Heart left ventricle (tissue), 16 donors: ENCODE measurements around the gene STT3B. TPM values are rescaled to one million over a fixed set of nuclear protein-coding genes. Genes with fewer than 3 reads are reported as not detected.
A peak's percentile ranks its signal among the peaks of the same experiment; 100 is the strongest.

Experiments used
- ATAC-seq, 4 donors: fragments of 200-7000 bp; cut with Tn5 transposase; one replicate each; pipeline ENCODE4 v1.9.1; 2020 to 2022; ENCODE audit warnings: moderate library complexity in 4 of 4, mild to moderate bottlenecking in 3 of 4, moderate number of reproducible peaks in 1 of 4
- DNase-seq, 5 donors: peaks; one replicate each; pipeline ENCODE4 v3.0.0-alpha.2; 2020
- H3K27ac ChIP-seq, 12 donors: fragments of 200-600 bp; sonication (generic) in 4 of 12; one replicate each; pipeline versions ENCODE4 v1.5.0 to v1.8.0; 2016 to 2022; ENCODE audit warnings: mild to moderate bottlenecking in 2 of 12
- H3K27me3 ChIP-seq, 9 donors: fragments of 200-600 bp; sonication (generic) in 2 of 9; one replicate each; pipeline versions ENCODE4 v1.5.1 to v1.8.0; 2016 to 2022; ENCODE audit warnings: mild to moderate bottlenecking in 3 of 9
- H3K36me3 ChIP-seq, 9 donors: fragments of 200-600 bp; sonication (generic) in 2 of 9; one replicate each; pipeline versions ENCODE4 v1.5.0 to v1.8.0; 2018 to 2022; ENCODE audit warnings: mild to moderate bottlenecking in 2 of 9
- H3K4me1 ChIP-seq, 12 donors: fragments of 200-600 bp; sonication (generic) in 4 of 12; one replicate each; pipeline versions ENCODE4 v1.5.0 to v1.8.0; 2016 to 2022; ENCODE audit warnings: mild to moderate bottlenecking in 3 of 12
- H3K4me3 ChIP-seq, 12 donors: fragments of 200-600 bp; sonication (generic) in 4 of 12; one replicate each; pipeline versions ENCODE4 v1.5.0 to v1.8.0; 2017 to 2022; ENCODE audit warnings: mild to moderate bottlenecking in 9 of 12, moderate library complexity in 4 of 12
- H3K9me3 ChIP-seq, 12 donors: fragments of 200-600 bp; sonication (generic) in 4 of 12; one replicate each; pipeline versions ENCODE4 v1.5.0 to v1.8.0; 2016 to 2022; ENCODE audit warnings: mild to moderate bottlenecking in 1 of 12
- POLR2A ChIP-seq, 2 donors: fragments of 450-650 bp; IDR thresholded peaks; one replicate each; pipeline ENCODE4 v1.6.1; 2017; ENCODE audit warnings: antibody characterized with exemption in 2 of 2, mild to moderate bottlenecking in 2 of 2, moderate library complexity in 2 of 2
- WGBS, 4 donors: extraction: QIAGEN DNeasy Blood & Tissue Kit in 2 of 4; methylation state at CpG; one replicate each; pipeline versions ENCODE4 v1.1.5 to v1.1.7; 2013 to 2018; 5-methylcytosine and 5-hydroxymethylcytosine counted together
- intact Hi-C, 10 donors: fragments of 100-400 bp; cut with DNase I; formaldehyde crosslinking; loops; one replicate each; pipeline versions ENCODE4 v1.11.1 to v1.14.2; 2022
- polyA plus RNA-seq, 2 donors: library from polyadenylated mRNA; stranded (reverse); fragments of 200-250 nt; gene quantifications; one replicate each; pipeline ENCODE4 v1.2.3, GENCODE V29; 2013
- total RNA-seq, 9 donors: library from RNA; depleted of rRNA in 2 of 9; stranded (reverse); fragments of >200 nt in 2 of 9; fragmentation: NEBNext Ultra II Directional in 3 of 9; extraction: Animal tissue kit (Norgen Biotek cat#: 25700) in 3 of 9; gene quantifications; one replicate each; pipeline versions ENCODE4 v1.1.0 to v1.2.4, GENCODE V29; 2016 to 2023
- TF ChIP-seq, protein P1 (sequence below), 12 donors: fragments of 200-600 bp; sonication (generic) in 4 of 12; IDR thresholded peaks; one replicate each; pipeline versions ENCODE4 v1.5.0 to v1.8.0; 2018 to 2022; ENCODE audit warnings: antibody characterized with exemption in 12 of 12, mild to moderate bottlenecking in 5 of 12
- donor health status: ischemic (EF 13 %, LVEDD 7.1; RV severe dilation, severe dysfunction).
- donor health status: healthy with polysubstance abuse.
- donor health status: DM: no; HTN: yes; CAD: no.
- donor health status: DM: no; HTN: no; CAD: no.
- donor health status: ischemic (EF 25% LVEDD 6.9; RV normal size, moderate dysfunction).
- donor health status: ischemic (EF 25% LVEDD 5.7; RV mildly dilated, moderate dysfunction).
- donor health status: healthy.
- donor health status: DM: yes; HTN: yes; CAD: no.
- donor health status: ischemic (EF 35%, LVEDD 5.7; RV mildly dilated, moderate dysfunction).
- donor health status: nonischemic (EF 11% LVEDD 7.7; RV severe dilation, severe dysfunction).
- donor health status: DM: yes; HTN: yes; CAD: no.
- donor health status: PGD.
- donor health status: ischemic (EF 29% LVEDD 5.4; RV normal size, mild dysfunction).
- donor health status: nonischemic (EF 23%, LVEDD 6.1; RV moderate dilation, normal function).

The STT3B gene
- total and polyA plus RNA-seq, 11 donors: 30.2 to 109 (median 90.4) TPM

GRCh38 chr3:31531992-31532586 is 636 bp upstream of the STT3B start:
- Histone ChIP-seq H3K4me3 (peak overlapping the region; percentile 71 to 95 (median 90)), H3K4me1 (peaks cover 0 to 48% (median 29%) of the 10 kb centered on the region in 12 donors), H3K27ac (peak overlapping the region; percentile 76 to 100 (median 98)), H3K36me3 (no peaks in the 10 kb centered on the region), H3K9me3 (no peaks in the 10 kb centered on the region), H3K27me3 (no peaks in the 10 kb centered on the region)
- peak; percentile 7 to 80 for TF ChIP-seq POLR2A (IDR thresholded peaks at IDR 0.05)
- TF ChIP-seq, protein P1, sequence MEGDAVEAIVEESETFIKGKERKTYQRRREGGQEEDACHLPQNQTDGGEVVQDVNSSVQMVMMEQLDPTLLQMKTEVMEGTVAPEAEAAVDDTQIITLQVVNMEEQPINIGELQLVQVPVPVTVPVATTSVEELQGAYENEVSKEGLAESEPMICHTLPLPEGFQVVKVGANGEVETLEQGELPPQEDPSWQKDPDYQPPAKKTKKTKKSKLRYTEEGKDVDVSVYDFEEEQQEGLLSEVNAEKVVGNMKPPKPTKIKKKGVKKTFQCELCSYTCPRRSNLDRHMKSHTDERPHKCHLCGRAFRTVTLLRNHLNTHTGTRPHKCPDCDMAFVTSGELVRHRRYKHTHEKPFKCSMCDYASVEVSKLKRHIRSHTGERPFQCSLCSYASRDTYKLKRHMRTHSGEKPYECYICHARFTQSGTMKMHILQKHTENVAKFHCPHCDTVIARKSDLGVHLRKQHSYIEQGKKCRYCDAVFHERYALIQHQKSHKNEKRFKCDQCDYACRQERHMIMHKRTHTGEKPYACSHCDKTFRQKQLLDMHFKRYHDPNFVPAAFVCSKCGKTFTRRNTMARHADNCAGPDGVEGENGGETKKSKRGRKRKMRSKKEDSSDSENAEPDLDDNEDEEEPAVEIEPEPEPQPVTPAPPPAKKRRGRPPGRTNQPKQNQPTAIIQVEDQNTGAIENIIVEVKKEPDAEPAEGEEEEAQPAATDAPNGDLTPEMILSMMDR (IDR thresholded peaks at IDR 0.05): peak in 6 of 12 donors; percentile 8 to 44 (median 22)
- 0 to 2% (median 0%) methylated on average over 25 to 73 of the region's 73 CpGs; no CpG with 5 or more reads in 1 of the 4 donors for WGBS, 4 donors
- intact Hi-C loops: loop anchor here in 1 of 10 donors (5.0 kb wide), 2 partner anchors 235 to 575 kb away; partner anchors contain the start of gene GPD1L
- ATAC-seq (peak; percentile 96 to 98 (median 98)), DNase-seq (peak; percentile 99 to 100 (median 100))

- WGBS, 4 donors: 0 to 1% (median 0%) methylated on average over 47 to 81 of the region's 81 CpGs
- Histone ChIP-seq H3K9me3 (no peaks in the 10 kb centered on the region), H3K27me3 (no peaks in the 10 kb centered on the region), H3K4me1 (peaks cover 0 to 61% (median 31%) of the 10 kb centered on the region in 12 donors), H3K27ac (peak overlapping the region; percentile 76 to 100 (median 98)), H3K4me3 (peak overlapping the region; percentile 71 to 95 (median 90)), H3K36me3 (no peaks in the 10 kb centered on the region)
- DNase-seq: peak; percentile 55 to 77 (median 64)
- TF ChIP-seq POLR2A (IDR thresholded peaks at IDR 0.05): no peak
- TF ChIP-seq, protein P1 (IDR thresholded peaks at IDR 0.05): peak in 6 of 12 donors; percentile 2 to 35 (median 18)
- intact Hi-C loops: loop anchor here in 1 of 10 donors (5.0 kb wide), 2 partner anchors 234 to 574 kb away; partner anchors contain the start of gene GPD1L
- ATAC-seq: no peak
These were observed 692 bp downstream of the STT3B start for GRCh38 chr3:31533169-31534064.

- TF ChIP-seq POLR2A (IDR thresholded peaks at IDR 0.05): no peak
- TF ChIP-seq, protein P1 (IDR thresholded peaks at IDR 0.05): no peak
- H3K27me3 ChIP-seq: no peaks in the 10 kb centered on the region
- DNase-seq: no peak
- H3K36me3 ChIP-seq: no peaks in the 10 kb centered on the region
- H3K27ac ChIP-seq: peak overlapping the region in 7 of 12 donors; percentile 92 to 100 (median 99)
- H3K4me1 ChIP-seq: peaks cover 0 to 67% (median 32%) of the 10 kb centered on the region in 12 donors
- 5 to 9% (median 6%) methylated on average over 5 of the region's 5 CpGs for WGBS, 4 donors
- H3K9me3 ChIP-seq: no peaks in the 10 kb centered on the region
- H3K4me3 ChIP-seq: peak overlapping the region; percentile 71 to 95 (median 90)
- intact Hi-C loops: loop anchor here in 1 of 10 donors (5.0 kb wide), 2 partner anchors 233 to 573 kb away; partner anchors contain the start of gene GPD1L
- no peak for ATAC-seq
These were observed 1.3 kb downstream of the STT3B start for GRCh38 chr3:31534065-31534425.

DNA sequence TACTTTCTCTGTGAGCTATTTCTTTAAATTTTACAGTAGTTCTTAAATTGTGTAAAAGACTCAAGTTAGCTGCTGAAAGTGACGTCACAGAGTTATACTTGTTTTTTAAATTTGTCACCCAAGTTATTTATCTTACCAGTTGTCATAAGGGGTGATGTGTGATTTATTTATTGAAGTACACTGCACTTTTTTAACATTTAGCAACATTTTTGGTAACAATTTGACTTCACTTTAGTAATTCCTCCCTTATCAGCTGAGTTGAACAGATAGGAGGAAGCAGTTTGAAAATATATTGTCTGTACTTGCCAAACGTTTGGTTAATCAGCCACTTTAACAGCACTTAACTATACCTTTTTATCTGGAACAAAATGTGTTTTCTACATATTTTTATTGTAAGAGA is 3.8 kb downstream of the STT3B start:
- H3K27ac ChIP-seq: peak overlapping the region in 1 of 12 donors; percentile 15
- H3K4me1 ChIP-seq: peaks cover 0 to 73% (median 28%) of the 10 kb centered on the region in 12 donors
- H3K27me3 ChIP-seq: no peaks in the 10 kb centered on the region
- H3K9me3 ChIP-seq: no peaks in the 10 kb centered on the region
- H3K4me3 ChIP-seq: peak overlapping the region in 2 of 12 donors; percentile 2 to 95
- WGBS, 4 donors: 16 to 21% (median 18%) methylated on average over 2 of the region's 2 CpGs
- ATAC-seq: no peak
- intact Hi-C loops: no loop called here
- no peaks in the 10 kb centered on the region for H3K36me3 ChIP-seq
- no peak for TF ChIP-seq POLR2A (IDR thresholded peaks at IDR 0.05)
- TF ChIP-seq, protein P1 (IDR thresholded peaks at IDR 0.05): no peak
- DNase-seq: no peak
